Measurements from ENCODE around the gene TTLL8.

DNA sequence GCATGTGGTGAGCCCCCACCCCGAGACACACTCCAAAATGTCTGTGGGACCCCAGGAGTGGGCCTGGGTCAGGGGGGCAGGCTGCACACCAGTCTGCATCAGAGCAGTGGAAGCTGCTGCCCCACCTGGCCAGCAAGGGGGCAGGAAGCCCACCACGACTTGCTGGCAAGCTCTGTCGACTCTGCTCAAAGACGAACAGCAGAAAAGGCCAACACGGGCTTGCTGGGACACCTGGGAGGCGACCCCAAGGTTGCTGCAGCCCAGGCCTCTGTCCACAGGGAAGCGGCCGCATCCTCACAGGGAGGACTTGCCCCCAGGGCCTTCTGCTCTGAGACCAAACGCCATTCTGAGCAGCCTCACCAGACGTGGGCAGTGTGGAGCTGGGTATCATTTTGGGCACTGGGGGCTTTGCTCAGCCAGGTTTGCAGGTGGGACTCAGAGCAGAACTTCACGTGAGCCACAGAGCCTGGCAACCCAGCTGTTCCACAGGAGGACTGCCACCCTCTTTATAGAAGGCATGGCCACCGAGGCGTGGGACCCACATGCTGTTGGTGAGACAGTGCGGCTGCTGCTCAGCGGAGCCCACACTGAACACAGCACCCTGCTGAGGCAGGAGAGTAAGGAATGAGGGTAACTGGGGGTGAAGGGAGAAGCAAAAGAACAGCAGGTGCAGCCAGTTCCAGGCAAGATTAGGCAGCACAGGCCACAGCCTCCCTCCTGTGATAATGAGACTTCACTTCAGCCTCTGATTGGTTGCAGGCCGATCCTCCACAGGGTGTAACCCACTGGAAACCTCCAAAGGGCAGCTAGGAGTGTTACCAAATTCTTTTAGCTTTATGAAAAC lies 56.5 kb downstream of the TTLL8 start:
- TF ChIP-seq CTCF (IDR thresholded peaks at IDR 0.05) (no peak), POLR2A (IDR thresholded peaks at IDR 0.05) (no peak)
